Upper lobe of right lung (tissue), 1 donor: ENCODE data around the gene PANK1. TPM values are rescaled to one million over a fixed set of nuclear protein-coding genes. Genes with fewer than 3 reads are reported as not detected.
A peak's percentile ranks its signal among the peaks of the same experiment; 100 is the strongest.

ENCODE experiments used
- ATAC-seq: fragments of 200-7000 bp; cut with Tn5 transposase; one replicate; pipeline ENCODE4 v1.9.1; 2020; ENCODE audit warnings: mild to moderate bottlenecking, moderate library complexity
- DNase-seq: peaks from one replicate; pipeline ENCODE4 v3.0.0-alpha.2; 2020
- H3K27ac ChIP-seq: fragments of 200-600 bp; one replicate; pipeline ENCODE4 v1.8.0; 2022
- H3K27me3 ChIP-seq: fragments of 200-600 bp; one replicate; pipeline ENCODE4 v1.8.0; 2022; ENCODE audit warnings: mild to moderate bottlenecking
- H3K36me3 ChIP-seq: fragments of 200-600 bp; one replicate; pipeline ENCODE4 v1.8.0; 2022
- H3K4me1 ChIP-seq: fragments of 200-600 bp; one replicate; pipeline ENCODE4 v1.8.0; 2022
- H3K4me3 ChIP-seq: fragments of 200-600 bp; one replicate; pipeline ENCODE4 v1.8.0; 2022; ENCODE audit warnings: mild to moderate bottlenecking
- H3K9me3 ChIP-seq: fragments of 200-600 bp; one replicate; pipeline ENCODE4 v1.8.0; 2022
- intact Hi-C: fragments of 100-400 bp; cut with DNase I; formaldehyde crosslinking; loops from one replicate; pipeline ENCODE4 v1.11.0; 2022
- total RNA-seq: library from RNA; stranded (reverse); fragmentation: NEBNext Ultra II Directional; extraction: Animal tissue kit (Norgen Biotek cat#: 25700); gene quantifications from one replicate; pipeline ENCODE4 v1.2.1, GENCODE V29; 2021
- TF ChIP-seq, protein P1 (sequence below): fragments of 200-600 bp; IDR thresholded peaks from one replicate; pipeline ENCODE4 v1.8.0; 2022; ENCODE audit warnings: antibody characterized with exemption
- donor health status: DM: no; HTN: yes; CAD: no; lungs with severe emphysema.

The PANK1 gene
- total RNA-seq, 1 donor from 2014 or later = 8.0 TPM

DNA sequence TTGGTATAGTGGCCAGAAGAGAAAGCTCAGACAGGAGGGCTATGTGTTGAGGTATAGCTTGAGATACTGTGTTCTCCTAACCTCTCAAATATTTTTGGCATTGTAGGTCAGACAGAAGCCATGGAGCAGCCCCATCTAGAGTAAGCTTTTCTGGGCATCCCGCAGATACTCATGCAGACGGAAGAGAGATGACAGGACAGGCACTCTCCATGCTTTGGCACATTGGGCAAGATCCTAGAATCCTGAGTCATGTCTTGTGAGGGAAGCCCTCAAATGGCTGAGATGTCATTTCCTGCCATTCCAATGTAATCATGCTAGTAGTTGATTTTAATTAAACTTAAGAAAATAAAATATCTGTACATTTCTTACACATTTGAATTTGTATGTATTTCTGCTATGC lies 39.6 kb upstream of the PANK1 start:
- H3K9me3 ChIP-seq = no peaks in the 10 kb centered on the region
- no peak overlapping the region for H3K4me3 ChIP-seq
- ATAC-seq = peak; percentile 53
- TF ChIP-seq, protein P1, sequence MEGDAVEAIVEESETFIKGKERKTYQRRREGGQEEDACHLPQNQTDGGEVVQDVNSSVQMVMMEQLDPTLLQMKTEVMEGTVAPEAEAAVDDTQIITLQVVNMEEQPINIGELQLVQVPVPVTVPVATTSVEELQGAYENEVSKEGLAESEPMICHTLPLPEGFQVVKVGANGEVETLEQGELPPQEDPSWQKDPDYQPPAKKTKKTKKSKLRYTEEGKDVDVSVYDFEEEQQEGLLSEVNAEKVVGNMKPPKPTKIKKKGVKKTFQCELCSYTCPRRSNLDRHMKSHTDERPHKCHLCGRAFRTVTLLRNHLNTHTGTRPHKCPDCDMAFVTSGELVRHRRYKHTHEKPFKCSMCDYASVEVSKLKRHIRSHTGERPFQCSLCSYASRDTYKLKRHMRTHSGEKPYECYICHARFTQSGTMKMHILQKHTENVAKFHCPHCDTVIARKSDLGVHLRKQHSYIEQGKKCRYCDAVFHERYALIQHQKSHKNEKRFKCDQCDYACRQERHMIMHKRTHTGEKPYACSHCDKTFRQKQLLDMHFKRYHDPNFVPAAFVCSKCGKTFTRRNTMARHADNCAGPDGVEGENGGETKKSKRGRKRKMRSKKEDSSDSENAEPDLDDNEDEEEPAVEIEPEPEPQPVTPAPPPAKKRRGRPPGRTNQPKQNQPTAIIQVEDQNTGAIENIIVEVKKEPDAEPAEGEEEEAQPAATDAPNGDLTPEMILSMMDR = no peak
- H3K27ac ChIP-seq = no peak overlapping the region
- intact Hi-C loops = no loop called here
- H3K36me3 ChIP-seq = no peaks in the 10 kb centered on the region
- no peak for DNase-seq
- no peaks in the 10 kb centered on the region for H3K27me3 ChIP-seq
- no peaks in the 10 kb centered on the region for H3K4me1 ChIP-seq

DNA sequence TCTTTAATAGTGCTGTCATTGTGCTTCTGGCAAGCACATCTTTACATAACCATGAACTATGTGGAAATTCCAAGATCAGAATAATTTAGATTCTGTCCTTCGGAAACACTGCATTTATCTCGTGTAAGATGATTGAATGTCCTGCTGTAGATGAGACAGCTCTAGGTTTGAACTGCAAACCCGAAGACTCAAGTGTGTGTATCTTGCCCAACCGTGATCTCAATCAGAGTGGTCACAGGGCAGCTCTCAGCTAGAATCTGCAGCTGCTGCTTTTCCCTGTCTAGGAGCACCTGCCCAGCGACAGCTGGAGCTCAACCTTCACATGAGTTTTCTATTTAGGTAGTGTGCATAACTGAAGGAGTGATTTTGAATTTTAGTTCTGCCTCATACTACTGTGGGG lies 38.8 kb upstream of the PANK1 start:
- no peak for ATAC-seq
- TF ChIP-seq, protein P1 = no peak

DNA sequence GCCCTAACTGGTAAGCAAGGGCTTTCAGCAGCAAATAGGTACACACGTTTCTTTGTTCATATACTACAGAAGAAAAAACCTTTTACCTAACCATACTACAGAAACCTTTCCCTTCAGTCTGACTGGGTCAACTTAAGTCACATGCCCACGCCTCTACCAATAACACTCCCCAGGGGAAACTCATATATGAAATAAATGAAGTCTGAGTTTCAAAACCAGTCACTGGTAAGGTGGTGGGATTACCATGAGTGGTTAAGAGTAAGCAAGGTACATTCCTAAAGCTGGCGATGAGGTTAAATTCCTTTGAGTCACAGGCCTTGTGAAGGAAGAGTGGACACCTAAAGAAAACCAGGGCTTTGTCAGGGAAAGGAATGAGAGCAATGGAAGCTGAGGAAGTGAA lies 34.9 kb upstream of the PANK1 start:
- Histone ChIP-seq H3K27me3 (no peaks in the 10 kb centered on the region), H3K9me3 (no peaks in the 10 kb centered on the region), H3K4me3 (no peak overlapping the region), H3K36me3 (no peaks in the 10 kb centered on the region), H3K4me1 (no peaks in the 10 kb centered on the region), H3K27ac (no peak overlapping the region)
- ATAC-seq (no peak), DNase-seq (no peak)
- intact Hi-C loops = no loop called here
- TF ChIP-seq, protein P1 = no peak

More for the DNA sequence above, 38.8 kb upstream of the PANK1 start:
- Histone ChIP-seq H3K27ac (no peak overlapping the region), H3K4me1 (no peaks in the 10 kb centered on the region), H3K36me3 (no peaks in the 10 kb centered on the region), H3K4me3 (no peak overlapping the region), H3K9me3 (no peaks in the 10 kb centered on the region), H3K27me3 (no peaks in the 10 kb centered on the region)
- intact Hi-C loops = no loop called here
- DNase-seq = no peak

DNA sequence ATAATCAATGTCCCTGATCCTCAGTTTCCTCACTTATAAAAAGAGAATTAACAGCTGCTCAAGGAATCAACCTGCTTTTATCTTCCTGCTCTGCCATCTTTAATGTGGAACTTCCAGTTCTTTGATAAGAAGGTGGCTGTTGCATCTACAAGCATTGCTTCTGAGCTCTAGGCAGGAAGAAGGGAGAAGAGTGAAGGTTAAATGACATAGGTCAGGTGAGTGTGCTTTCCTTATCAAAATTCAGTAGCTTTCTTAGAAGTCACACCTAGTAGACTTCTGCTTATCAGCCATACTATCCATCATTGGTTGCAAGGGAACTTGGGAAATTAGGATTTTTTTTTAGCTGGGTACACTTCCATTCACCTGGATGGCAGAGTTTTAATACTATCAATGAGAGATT lies 32.3 kb upstream of the PANK1 start:
- TF ChIP-seq, protein P1 = no peak
- H3K9me3 ChIP-seq = no peaks in the 10 kb centered on the region
- no peak overlapping the region for H3K27ac ChIP-seq
- no peak for DNase-seq
- H3K27me3 ChIP-seq = no peaks in the 10 kb centered on the region
- no peak overlapping the region for H3K4me3 ChIP-seq
- intact Hi-C loops = no loop called here
- ATAC-seq = no peak
- H3K4me1 ChIP-seq = no peaks in the 10 kb centered on the region
- no peaks in the 10 kb centered on the region for H3K36me3 ChIP-seq

DNA sequence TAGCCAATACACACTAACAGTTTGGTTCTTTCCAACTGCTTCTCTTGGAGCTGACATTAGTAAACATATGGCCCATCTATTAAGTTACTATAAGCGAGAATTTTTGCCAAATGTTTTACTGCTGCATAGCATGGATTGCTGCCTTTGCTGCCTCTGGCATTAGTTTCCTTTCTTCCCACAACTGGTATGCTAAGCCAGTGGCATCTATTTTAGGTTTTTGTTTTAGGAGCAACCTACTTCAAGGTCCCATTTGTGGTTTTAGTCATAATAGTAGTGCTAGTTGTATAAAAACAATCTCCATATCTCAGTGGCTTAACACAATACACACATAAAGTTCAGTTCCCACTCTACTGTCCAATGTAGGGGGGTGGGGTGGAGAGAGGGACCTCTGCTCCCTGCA lies 25.9 kb upstream of the PANK1 start:
- intact Hi-C loops = no loop called here
- no peak for ATAC-seq
- no peak overlapping the region for H3K4me3 ChIP-seq
- H3K9me3 ChIP-seq = no peaks in the 10 kb centered on the region
- no peaks in the 10 kb centered on the region for H3K27me3 ChIP-seq
- TF ChIP-seq, protein P1 = no peak
- no peak for DNase-seq
- H3K4me1 ChIP-seq = no peaks in the 10 kb centered on the region
- H3K27ac ChIP-seq = no peak overlapping the region
- no peaks in the 10 kb centered on the region for H3K36me3 ChIP-seq

DNA sequence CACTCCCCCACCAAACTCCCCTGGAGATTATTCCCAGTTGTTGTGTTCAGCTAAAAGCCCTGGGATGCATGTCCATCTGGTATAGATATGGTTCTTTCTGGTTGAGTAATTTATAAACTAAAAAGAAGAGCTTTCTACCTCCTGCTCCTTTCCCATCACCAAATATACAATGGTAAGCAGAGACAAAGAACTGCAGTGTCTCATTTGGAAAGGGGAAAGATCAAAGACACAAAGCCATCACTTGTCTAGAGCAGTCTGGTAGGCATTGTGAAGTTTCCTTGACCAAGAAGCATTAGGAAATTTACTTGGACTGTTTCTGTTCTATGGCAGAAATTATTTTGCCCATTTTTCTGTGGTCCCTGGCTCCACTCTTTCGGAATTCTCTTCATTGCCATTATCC lies 24.9 kb upstream of the PANK1 start:
- intact Hi-C loops = no loop called here
- no peaks in the 10 kb centered on the region for H3K27me3 ChIP-seq
- TF ChIP-seq, protein P1 = no peak
- no peak overlapping the region for H3K27ac ChIP-seq
- H3K9me3 ChIP-seq = no peaks in the 10 kb centered on the region
- no peak for ATAC-seq
- no peaks in the 10 kb centered on the region for H3K36me3 ChIP-seq
- no peaks in the 10 kb centered on the region for H3K4me1 ChIP-seq
- no peak for DNase-seq
- no peak overlapping the region for H3K4me3 ChIP-seq
